GM21717 (cell line): Measurements from ENCODE around the gene TERT.

Source experiments
- ATAC-seq: cut with Tn5 transposase; IDR thresholded peaks from one replicate; pipeline ENCODE4 v1.9.1; 2021; ENCODE audit warnings: mild to moderate bottlenecking, moderate library complexity; ENCODE audit not compliant: unreplicated experiment

Gene TERT

DNA sequence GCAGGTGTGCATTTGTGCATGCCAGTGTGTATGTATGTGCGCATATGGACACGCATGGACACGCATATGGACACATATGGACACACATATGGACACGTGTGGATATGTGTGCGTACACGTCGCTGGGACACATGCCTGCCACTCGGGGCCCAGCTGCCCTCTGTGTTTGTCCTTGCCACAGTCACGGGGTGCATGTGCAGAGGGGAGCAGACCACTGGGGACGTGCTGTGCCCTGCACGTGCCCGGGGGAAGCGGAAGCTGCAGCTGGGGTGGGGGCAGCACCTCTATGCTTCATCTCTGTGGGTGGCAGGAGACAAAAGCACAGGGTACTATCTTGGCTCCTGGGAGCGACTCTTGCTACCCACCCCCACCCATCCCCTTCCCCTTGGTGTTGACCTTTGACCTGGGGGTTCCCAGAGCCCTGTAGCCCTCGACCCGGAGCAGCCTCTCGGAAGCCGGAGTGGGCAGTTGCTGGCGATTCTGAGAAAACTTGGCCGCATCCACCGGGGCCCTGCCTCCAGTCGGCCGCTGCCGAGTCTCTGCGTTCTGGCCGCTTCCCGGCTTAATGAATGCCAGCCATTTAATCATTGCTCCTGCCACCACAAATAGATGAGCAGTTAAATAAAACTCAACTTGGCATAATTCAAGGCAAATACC lies 72.1 kb downstream of the TERT start:
- no peak for ATAC-seq

DNA sequence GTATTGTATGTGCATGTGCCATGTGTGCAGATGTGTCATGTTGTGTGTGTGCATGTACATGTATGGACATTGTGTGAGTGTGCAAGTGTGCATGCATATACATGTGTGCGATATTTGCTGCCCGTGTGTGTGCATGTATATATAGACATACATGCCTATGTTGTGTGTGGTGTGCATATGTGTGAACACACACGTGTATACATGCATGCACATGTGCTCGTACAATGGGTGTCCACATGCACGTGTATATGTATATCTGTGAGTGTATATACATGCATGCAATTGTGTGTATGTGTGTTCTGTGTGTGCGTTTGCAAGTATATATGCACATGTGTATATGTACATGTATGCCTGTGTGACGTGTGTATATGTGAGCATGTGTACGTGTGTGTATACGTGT lies 72.7 kb downstream of the TERT start:
- no peak for ATAC-seq

DNA sequence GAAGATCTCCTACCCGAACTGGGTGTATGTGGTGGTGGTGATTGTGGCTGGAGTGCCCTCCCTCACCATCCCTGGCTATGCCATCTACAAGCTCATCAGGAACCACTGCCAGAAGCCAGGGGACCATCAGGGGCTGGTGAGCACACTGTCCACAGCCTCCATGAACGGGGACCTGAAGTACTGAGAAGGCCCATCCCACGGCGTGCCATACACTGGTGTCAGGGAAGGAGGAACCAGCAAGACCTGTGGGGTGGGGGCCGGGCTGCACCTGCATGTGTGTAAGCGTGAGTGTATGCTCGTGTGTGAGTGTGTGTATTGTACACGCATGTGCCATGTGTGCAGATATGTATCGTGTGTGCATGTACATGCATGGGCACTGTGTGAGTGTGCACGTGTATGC lies 73.1 kb downstream of the TERT start:
- ATAC-seq = no peak

DNA sequence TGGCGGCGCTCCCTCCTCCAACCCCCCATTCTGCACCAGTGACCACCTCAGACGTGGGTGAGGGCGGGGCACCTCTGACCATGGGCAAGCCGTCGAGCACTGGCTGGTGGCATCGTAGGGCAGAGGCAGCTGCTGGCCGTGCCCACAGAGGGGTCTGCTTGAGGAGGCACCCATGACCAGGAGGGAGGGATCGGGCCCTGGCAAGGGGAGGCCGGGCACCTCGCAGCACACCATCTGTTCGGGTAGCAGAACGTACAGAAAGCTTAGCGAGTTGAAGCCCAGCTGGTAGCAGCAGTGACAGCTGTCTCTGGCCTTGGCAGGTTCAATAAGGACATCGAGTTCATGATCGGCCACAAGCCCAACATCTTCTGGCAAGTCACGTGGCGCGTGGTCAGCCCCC lies 74.0 kb downstream of the TERT start:
- no peak for ATAC-seq

DNA sequence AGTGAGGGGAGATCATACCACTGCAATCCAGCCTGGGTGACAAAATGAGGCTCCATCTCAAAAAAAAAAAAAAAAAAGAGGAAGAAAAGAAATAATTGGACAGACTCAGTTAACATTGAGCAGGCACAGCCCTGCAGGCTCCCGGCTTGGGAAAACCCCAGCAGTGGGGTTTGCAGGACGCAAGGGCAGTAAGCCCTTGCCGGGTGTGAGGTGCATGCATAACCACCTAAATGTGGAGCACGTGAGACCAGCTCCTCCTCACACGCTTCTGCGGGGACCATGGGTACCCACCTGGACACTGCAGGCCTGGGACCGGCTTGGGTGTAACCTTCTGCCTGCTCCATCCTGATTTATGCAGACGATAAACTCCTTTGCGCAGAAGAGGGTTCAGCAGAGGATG lies 74.5 kb downstream of the TERT start:
- ATAC-seq = no peak

DNA sequence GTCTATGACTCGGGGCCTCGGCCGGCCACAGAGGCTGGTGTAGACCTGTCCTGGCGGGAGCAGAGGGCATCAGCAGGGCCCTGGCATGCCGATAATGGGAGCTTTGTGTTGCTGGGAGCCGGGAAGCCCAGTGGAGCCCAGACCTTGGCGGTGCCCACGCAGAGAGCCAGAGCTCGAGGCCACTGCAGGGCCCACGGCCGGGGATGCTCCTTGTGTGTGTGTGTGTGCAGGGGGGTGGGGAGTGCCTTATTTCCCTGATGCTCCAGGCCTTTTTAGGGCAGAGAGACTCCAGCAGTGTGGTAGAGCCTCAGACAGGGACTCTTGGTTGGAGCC lies 75.1 kb downstream of the TERT start:
- no peak for ATAC-seq

DNA sequence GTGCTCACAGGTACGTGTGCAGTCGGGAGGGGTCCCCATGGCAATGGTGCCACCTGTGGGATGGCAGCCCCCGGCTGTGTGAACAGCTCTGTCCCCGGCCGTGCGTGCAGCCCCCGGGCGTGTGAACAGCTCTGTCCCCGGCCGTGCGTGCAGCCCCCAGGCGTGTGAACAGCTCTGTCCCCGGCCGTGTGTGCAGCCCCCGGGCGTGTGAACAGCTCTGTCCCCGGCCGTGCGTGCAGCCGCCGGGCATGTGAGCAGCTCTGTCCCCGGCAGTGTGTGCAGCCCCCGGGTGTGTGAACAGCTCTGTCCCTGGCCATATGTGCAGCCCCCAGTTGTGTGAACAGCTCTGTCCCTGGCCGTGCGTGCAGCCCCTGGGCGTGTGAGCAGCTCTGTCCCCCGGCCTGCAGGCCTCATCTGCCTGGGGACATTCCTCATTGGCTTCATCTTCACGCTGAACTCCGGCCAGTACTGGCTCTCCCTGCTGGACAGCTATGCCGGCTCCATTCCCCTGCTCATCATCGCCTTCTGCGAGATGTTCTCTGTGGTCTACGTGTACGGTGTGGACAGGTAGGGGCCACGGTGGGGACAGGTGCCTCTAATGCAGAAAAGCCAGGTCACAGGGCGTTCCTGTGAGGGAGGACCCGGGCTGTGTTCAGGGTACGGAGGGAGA lies 75.6 kb downstream of the TERT start:
- no peak for ATAC-seq

DNA sequence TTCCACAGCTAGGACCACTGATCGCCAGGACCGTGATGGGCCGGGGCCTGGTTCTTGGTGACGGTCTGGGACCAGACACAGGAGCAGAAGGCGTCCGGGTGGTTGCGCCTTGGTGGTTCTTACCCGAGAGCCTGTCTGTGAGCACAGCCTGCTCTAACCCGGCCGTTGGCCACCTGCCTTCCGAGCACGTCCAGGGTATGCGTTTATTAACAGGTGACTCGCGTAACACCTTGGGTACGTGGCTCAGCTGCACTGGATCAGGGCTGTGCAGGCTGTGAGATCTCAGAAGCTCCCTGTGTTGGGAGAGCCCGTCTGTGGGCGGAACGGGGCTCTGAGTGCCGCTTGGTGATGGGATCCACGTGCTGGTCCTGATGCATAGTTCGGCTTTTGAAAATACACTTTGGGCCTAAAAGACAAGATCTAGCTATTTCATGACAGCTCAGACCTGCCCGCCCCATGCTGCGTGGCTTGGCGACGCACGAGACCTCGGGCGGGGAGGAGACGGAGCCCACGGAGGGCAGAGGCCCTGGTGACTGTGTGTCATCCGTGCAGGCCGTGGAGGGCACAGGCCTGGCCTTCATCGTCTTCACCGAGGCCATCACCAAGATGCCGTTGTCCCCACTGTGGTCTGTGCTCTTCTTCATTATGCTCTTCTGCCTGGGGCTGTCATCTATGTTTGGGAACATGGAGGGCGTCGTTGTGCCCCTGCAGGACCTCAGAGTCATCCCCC lies 76.4 kb downstream of the TERT start:
- ATAC-seq = no peak

DNA sequence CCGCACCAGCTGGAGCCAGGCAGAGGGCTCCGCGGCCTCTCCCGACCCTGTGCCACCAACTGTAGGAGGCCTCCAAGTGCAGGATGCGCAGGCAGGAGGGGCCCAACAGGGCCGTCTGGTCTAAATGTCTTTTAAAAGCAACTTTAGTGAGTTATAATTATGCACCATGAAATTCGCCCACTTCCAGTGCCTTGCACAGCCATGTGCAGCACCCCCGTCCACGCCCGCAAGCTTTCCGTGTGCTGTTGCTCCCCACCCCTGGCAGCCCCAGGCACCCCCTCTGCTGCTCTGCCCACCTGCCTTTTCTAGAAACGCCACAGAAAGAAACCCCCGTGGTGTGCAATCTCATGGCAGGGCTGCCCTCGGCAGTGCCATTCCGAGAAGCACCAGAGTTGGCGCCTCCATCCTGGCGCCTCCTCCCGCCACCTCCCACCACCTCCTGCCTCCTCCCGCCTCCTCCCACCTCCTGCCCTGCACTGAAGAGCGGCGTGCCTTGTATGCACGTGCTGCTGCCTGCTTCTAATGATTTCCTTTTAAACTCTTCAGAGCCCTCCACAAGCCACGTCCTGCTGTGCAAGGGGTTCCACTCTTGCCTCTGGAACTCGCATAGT lies 77.2 kb downstream of the TERT start:
- no peak for ATAC-seq

DNA sequence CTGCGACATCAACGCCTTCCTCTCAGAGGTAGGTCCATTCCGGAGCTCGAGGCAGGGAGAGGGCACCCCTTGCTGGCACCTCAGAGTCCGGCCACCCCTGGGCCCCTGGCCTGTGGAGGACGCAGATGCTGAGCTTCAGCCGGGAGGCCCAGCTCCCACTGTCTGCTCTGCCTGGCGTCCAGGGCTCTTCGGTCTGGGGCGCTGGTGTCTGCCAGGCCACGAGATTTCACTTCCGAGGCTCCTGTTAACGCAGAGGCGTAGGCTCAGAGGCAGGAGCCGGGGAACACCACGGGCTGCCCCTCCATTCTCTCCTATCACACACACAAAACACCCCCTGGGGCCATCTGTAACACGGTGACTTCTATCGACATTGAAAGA lies 78.0 kb downstream of the TERT start:
- ATAC-seq = no peak

DNA sequence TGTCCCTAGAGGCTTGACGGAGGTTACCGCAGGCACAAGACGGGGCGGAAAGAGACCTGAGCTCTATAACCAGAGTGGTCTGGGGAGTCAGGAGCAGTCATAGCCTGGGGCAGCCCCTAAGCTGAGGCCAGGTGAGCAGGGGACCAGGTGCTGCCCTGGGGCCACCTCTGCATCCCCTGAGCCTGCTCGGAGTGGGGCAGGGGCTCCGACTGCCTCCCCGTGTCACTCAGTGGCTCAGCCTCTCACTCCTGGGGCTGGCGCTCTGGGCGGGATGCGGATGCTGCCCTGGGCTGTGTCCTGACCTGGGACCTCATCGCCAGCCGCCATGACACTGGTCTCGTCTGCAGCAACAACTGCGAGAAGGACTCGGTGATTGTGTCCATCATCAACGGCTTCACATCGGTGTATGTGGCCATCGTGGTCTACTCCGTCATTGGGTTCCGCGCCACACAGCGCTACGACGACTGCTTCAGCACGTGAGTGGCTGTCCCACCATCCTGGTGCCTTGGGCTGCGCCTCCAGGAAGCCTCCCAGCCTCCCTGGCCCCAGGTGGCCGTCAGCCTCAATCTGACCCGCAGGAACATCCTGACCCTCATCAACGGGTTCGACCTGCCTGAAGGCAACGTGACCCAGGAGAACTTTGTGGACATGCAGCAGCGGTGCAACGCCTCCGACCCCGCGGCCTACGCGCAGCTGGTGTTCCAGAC lies 78.5 kb downstream of the TERT start:
- ATAC-seq = no peak

DNA sequence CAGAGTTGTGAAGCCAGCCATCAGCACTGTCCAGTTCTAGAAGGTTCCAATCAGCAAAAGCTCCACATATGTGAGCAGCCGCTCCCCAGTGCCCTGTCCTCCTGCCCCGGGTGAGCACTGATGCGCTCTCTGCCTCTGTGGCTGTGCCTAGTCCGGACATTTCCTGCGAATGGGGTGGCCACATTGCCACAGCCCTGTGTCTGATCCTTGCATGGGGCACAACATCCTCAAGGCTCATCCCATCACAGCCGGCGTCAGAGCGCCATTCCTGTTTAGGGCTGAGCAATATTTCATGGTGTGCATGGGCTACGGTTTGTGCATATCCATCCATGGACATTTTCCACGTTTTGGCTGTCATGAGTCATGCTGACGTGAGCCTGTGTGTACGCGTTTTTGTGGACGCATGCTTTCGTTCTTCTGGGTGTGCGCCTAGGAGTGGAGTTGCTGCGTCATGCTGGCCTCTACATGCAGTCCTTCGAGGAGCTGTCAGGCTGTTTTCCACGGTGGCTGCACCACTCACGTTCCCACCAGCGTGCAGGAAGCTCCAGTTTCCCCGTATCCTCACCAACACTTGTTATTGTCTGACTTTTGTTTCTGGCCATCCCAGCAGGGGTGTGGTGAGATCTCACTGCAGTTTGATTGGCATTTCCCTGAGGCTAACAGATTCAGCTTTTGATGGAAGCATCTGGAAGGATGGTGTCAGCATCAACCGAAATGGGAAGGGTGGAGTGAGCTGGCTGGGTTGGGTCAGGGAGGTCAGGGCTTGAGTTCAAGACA lies 79.4 kb downstream of the TERT start:
- no peak for ATAC-seq

DNA sequence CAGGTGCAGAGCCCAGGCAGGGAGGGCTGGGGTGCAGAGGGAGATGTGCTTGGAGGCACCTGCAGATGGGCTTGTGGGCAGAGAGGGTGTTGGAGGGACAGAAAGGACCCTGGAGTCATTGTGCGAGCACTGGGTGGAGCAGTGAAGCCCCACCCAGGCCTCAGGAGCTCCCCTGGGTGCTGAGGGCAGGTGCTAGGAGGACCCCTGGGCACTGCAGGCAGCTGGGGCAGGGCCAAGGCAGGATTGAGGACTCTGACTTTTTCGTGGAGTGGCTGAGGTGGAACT lies 80.0 kb downstream of the TERT start:
- no peak for ATAC-seq

DNA sequence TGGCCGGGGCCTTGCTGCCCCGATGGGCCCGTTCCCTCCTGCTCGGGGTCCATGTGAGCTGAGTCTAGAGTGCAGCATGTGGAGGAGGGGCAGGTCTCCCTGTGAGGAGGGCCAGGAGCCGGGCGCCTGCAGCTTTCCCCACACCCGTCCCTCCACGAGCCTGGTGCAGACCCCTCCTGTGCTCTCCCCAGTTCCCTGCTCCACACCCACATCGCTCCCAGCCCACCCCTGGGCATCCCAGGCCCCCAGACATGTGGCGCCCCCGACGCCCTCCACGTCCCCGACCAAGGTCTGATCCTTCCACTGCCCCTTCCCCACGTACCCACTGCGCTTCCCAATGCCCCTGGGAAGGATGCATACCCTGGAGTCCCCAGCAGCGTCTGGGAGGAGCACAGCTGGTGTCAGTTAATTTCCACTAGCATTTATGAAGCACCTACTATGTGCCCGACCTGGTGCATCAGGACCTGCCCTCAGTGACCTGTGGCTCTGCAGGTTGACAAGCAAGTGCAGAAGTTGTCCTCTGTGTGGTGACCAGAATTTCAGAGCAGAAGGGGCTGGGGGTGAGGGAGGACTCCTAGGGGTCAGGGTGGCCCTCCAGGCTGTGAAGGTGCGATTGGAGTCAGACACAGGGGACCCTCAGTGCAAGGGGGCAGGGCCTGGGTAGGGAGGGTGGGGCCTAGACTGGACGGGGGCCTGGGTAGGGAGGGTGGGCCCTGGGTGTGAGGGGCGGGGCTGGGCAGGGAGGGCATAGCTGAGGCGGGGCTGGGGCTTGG lies 80.5 kb downstream of the TERT start:
- no peak for ATAC-seq

DNA sequence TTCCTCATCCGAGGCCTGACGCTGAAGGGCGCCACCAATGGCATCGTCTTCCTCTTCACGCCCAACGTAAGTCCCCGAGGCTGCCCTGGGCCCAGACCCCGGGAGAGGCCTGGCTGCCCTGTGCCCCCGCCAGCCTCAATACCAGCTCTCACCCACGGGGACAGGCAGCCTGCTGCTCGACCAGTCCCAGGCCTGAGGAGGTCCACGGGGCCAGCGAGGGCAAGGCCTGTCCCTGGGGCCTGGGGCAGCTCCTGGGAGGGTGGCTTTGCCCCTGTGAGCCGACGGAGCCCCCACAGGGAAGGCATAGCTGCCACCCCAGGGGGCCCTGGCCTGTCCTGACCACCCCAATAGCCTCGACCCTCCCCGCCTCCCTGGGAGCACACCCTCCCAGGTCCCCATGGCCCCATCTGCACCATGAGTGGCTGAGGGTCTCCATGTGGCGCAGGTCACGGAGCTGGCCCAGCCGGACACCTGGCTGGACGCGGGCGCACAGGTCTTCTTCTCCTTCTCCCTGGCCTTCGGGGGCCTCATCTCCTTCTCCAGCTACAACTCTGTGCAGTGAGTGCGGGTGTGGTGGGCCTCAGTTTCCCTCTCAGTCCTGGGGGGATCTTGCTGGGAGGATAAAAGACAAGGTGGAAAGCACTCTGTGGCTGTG lies 81.2 kb downstream of the TERT start:
- ATAC-seq = no peak

DNA sequence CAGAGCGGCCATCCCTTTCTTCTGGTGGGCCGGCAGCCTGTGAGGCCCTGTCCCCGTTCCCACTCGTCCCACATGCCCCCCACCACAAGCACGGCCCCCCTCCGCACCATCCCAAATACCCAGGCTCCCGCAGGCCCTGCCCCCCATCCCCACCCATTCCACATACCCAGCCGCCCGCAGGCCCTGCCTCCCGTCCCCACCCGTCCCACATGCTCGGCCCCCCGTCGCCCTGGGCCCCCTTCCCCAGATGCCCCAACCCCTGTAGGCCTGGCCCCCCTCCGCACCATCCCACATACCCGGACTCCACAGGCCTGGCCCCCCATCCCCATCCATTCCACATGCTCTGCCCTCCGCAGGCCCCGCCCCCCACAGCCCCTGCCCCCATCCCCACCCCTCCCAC lies 82.0 kb downstream of the TERT start:
- ATAC-seq = no peak

DNA sequence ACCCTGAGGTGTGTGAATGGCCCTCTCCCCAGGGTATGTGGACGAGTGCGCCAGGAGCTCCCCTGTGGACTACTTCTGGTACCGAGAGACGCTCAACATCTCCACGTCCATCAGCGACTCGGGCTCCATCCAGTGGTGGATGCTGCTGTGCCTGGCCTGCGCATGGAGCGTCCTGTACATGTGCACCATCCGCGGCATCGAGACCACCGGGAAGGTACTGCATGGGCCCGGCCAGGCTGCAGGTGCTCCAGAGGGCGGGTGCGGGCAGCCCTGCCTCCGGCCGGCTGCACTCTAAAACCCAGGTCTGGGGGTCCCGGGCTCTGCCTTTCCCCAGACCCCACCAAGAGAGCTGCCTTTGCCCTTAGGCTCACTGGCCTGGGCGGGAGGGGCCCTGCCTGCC lies 82.6 kb downstream of the TERT start:
- ATAC-seq = no peak

DNA sequence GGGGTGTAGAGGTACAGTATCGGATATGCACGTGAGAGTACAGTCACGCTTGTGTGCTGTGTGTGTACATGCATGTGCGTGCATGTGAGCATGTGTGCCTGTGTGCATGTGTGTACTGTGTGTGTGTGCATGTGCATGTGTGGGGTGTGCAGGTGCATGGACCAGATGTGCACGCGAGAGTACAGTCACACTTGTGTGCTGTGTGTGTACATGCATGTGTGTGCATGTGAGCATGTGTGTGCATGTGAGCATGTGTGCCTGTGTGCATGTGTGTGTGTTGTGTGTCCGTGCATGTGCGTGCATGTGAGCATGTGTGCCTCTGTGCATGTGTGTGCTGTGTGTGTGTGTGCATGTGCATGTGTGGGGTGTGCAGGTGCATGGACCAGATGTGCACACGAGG lies 83.2 kb downstream of the TERT start:
- no peak for ATAC-seq

DNA sequence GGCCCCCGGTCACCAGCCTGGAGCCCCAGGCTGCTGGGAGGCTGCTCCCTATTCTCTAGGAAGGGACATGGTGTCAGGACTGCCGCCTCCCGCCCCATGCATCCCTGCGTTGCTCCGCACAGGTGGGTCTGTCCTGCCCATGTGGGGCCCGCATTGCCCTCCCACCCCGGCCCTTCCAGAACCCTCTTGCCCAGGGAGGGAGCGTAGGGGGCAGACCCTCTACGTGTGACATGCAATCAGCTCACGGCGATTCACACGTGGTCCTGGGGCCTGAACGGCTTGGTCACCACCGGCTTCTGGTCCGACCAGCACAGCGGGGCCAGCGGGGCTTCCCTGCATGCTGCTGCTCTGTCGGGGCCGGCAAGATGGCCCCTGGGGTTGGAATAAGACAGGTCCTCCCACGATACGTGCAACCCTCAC lies 84.0 kb downstream of the TERT start:
- ATAC-seq = no peak
